ENCODE measurements around the gene IL13RA1. TPM values are rescaled to one million over a fixed set of nuclear protein-coding genes. Genes with fewer than 3 reads are reported as not detected.

Gene IL13RA1
- total and polyA plus RNA-seq, 2 experiments from 2014 or later, result 2.7 to 6.6 TPM

DNA sequence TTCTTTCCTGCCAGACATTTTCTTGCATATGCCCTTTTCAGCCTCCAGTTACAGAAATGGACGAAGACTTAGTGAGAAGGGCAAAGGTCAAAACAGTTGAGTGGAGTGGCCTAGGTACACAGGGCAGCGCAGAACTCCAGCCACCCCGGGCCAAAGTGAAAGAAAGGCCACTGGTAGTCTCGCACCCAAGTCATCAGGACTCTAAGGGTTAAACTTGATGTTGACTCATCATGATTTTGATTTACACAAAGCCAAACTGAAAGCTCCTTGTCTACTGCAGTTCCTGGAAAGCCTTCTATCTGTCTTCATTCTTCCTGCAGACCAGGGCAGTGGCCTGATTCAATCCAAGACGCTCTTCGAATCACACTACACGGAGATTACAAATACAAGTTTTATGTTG lies 2.6 kb upstream of the IL13RA1 start (continued):
- TF ChIP-seq, protein P1, sequence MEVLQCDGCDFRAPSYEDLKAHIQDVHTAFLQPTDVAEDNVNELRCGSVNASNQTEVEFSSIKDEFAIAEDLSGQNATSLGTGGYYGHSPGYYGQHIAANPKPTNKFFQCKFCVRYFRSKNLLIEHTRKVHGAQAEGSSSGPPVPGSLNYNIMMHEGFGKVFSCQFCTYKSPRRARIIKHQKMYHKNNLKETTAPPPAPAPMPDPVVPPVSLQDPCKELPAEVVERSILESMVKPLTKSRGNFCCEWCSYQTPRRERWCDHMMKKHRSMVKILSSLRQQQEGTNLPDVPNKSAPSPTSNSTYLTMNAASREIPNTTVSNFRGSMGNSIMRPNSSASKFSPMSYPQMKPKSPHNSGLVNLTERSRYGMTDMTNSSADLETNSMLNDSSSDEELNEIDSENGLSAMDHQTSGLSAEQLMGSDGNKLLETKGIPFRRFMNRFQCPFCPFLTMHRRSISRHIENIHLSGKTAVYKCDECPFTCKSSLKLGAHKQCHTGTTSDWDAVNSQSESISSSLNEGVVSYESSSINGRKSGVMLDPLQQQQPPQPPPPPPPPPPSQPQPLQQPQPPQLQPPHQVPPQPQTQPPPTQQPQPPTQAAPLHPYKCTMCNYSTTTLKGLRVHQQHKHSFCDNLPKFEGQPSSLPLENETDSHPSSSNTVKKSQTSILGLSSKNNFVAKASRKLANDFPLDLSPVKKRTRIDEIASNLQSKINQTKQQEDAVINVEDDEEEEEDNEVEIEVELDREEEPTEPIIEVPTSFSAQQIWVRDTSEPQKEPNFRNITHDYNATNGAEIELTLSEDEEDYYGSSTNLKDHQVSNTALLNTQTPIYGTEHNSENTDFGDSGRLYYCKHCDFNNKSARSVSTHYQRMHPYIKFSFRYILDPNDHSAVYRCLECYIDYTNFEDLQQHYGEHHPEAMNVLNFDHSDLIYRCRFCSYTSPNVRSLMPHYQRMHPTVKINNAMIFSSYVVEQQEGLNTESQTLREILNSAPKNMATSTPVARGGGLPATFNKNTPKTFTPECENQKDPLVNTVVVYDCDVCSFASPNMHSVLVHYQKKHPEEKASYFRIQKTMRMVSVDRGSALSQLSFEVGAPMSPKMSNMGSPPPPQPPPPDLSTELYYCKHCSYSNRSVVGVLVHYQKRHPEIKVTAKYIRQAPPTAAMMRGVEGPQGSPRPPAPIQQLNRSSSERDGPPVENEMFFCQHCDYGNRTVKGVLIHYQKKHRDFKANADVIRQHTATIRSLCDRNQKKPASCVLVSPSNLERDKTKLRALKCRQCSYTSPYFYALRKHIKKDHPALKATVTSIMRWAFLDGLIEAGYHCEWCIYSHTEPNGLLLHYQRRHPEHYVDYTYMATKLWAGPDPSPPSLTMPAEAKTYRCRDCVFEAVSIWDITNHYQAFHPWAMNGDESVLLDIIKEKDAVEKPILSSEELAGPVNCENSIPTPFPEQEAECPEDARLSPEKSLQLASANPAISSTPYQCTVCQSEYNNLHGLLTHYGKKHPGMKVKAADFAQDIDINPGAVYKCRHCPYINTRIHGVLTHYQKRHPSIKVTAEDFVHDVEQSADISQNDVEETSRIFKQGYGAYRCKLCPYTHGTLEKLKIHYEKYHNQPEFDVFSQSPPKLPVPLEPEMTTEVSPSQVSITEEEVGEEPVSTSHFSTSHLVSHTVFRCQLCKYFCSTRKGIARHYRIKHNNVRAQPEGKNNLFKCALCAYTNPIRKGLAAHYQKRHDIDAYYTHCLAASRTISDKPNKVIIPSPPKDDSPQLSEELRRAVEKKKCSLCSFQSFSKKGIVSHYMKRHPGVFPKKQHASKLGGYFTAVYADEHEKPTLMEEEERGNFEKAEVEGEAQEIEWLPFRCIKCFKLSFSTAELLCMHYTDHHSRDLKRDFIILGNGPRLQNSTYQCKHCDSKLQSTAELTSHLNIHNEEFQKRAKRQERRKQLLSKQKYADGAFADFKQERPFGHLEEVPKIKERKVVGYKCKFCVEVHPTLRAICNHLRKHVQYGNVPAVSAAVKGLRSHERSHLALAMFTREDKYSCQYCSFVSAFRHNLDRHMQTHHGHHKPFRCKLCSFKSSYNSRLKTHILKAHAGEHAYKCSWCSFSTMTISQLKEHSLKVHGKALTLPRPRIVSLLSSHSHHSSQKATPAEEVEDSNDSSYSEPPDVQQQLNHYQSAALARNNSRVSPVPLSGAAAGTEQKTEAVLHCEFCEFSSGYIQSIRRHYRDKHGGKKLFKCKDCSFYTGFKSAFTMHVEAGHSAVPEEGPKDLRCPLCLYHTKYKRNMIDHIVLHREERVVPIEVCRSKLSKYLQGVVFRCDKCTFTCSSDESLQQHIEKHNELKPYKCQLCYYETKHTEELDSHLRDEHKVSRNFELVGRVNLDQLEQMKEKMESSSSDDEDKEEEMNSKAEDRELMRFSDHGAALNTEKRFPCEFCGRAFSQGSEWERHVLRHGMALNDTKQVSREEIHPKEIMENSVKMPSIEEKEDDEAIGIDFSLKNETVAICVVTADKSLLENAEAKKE (CRISPR knock-in tag; IDR thresholded peaks at IDR 0.05), result no peak
- no peak for TF ChIP-seq JUNB (IDR thresholded peaks at IDR 0.05; ENCODE audit: unreplicated experiment)
- no peak for TF ChIP-seq EZH2 (IDR thresholded peaks at IDR 0.05; ENCODE audit: low read depth, unreplicated experiment)
- TF ChIP-seq, protein P2, sequence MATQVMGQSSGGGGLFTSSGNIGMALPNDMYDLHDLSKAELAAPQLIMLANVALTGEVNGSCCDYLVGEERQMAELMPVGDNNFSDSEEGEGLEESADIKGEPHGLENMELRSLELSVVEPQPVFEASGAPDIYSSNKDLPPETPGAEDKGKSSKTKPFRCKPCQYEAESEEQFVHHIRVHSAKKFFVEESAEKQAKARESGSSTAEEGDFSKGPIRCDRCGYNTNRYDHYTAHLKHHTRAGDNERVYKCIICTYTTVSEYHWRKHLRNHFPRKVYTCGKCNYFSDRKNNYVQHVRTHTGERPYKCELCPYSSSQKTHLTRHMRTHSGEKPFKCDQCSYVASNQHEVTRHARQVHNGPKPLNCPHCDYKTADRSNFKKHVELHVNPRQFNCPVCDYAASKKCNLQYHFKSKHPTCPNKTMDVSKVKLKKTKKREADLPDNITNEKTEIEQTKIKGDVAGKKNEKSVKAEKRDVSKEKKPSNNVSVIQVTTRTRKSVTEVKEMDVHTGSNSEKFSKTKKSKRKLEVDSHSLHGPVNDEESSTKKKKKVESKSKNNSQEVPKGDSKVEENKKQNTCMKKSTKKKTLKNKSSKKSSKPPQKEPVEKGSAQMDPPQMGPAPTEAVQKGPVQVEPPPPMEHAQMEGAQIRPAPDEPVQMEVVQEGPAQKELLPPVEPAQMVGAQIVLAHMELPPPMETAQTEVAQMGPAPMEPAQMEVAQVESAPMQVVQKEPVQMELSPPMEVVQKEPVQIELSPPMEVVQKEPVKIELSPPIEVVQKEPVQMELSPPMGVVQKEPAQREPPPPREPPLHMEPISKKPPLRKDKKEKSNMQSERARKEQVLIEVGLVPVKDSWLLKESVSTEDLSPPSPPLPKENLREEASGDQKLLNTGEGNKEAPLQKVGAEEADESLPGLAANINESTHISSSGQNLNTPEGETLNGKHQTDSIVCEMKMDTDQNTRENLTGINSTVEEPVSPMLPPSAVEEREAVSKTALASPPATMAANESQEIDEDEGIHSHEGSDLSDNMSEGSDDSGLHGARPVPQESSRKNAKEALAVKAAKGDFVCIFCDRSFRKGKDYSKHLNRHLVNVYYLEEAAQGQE (IDR thresholded peaks at IDR 0.05; ENCODE audit: unreplicated experiment), result no peak
- TF ChIP-seq ZNF114 (CRISPR knock-in tag; IDR thresholded peaks at IDR 0.05), result no peak
- no peak for TF ChIP-seq CREB1 (CRISPR knock-in tag; IDR thresholded peaks at IDR 0.05; ENCODE audit: low read depth)

All from GM23338 (cell line).